ENCODE measurements around the gene MBTPS2.

MBTPS2 gene

GRCh38 chrX:21802054-21802670 lies 37.3 kb upstream of the MBTPS2 start:
- TF ChIP-seq REST (IDR thresholded peaks at IDR 0.05; ENCODE audit: insufficient read depth in 1 of 2, low read depth in 2 of 2, low read length in 2 of 2), result no peak
- no peak for TF ChIP-seq POLR2AphosphoS5 (IDR thresholded peaks at IDR 0.05; ENCODE audit: low read depth, low read length)
- TF ChIP-seq SIN3A (IDR thresholded peaks at IDR 0.05; ENCODE audit: borderline replicate concordance, insufficient read depth, low read length), result no peak
- TF ChIP-seq FOXP2 (optimal IDR thresholded peaks at IDR 0.05; ENCODE audit: borderline replicate concordance, extremely low read depth, extremely low read length, insufficient read depth), result no peak
- TF ChIP-seq TAF1 (IDR thresholded peaks at IDR 0.05; ENCODE audit: borderline replicate concordance, insufficient read depth, low read length), result no peak

GRCh38 chrX:21802839-21803238 lies 36.6 kb upstream of the MBTPS2 start:
- no peak for TF ChIP-seq REST (IDR thresholded peaks at IDR 0.05; ENCODE audit: insufficient read depth in 1 of 2, low read depth in 2 of 2, low read length in 2 of 2)
- TF ChIP-seq SIN3A (IDR thresholded peaks at IDR 0.05; ENCODE audit: borderline replicate concordance, insufficient read depth, low read length), result no peak
- TF ChIP-seq POLR2AphosphoS5 (IDR thresholded peaks at IDR 0.05; ENCODE audit: low read depth, low read length), result no peak
- no peak for TF ChIP-seq TAF1 (IDR thresholded peaks at IDR 0.05; ENCODE audit: borderline replicate concordance, insufficient read depth, low read length)
- no peak for TF ChIP-seq FOXP2 (optimal IDR thresholded peaks at IDR 0.05; ENCODE audit: borderline replicate concordance, extremely low read depth, extremely low read length, insufficient read depth)

- TF ChIP-seq TAF1 (IDR thresholded peaks at IDR 0.05; ENCODE audit: borderline replicate concordance, insufficient read depth, low read length), result no peak
- TF ChIP-seq FOXP2 (optimal IDR thresholded peaks at IDR 0.05; ENCODE audit: borderline replicate concordance, extremely low read depth, extremely low read length, insufficient read depth), result no peak
- no peak for TF ChIP-seq SIN3A (IDR thresholded peaks at IDR 0.05; ENCODE audit: borderline replicate concordance, insufficient read depth, low read length)
- TF ChIP-seq REST (IDR thresholded peaks at IDR 0.05; ENCODE audit: insufficient read depth in 1 of 2, low read depth in 2 of 2, low read length in 2 of 2), result no peak
- no peak for TF ChIP-seq POLR2AphosphoS5 (IDR thresholded peaks at IDR 0.05; ENCODE audit: low read depth, low read length)
Observed at GRCh38 chrX:21806691-21807090, 32.7 kb upstream of the MBTPS2 start.

- TF ChIP-seq FOXP2 (optimal IDR thresholded peaks at IDR 0.05; ENCODE audit: borderline replicate concordance, extremely low read depth, extremely low read length, insufficient read depth) (no peak), SIN3A (IDR thresholded peaks at IDR 0.05; ENCODE audit: borderline replicate concordance, insufficient read depth, low read length) (no peak), REST (IDR thresholded peaks at IDR 0.05; ENCODE audit: insufficient read depth in 1 of 2, low read depth in 2 of 2, low read length in 2 of 2) (no peak), POLR2AphosphoS5 (IDR thresholded peaks at IDR 0.05; ENCODE audit: low read depth, low read length) (no peak), TAF1 (IDR thresholded peaks at IDR 0.05; ENCODE audit: borderline replicate concordance, insufficient read depth, low read length) (no peak)
Observed at GRCh38 chrX:21811832-21812231, 27.6 kb upstream of the MBTPS2 start.
